Dermis blood vessel endothelial cell (primary cell): Measurements from ENCODE around the gene KCNH1. TPM values are rescaled to one million over a fixed set of nuclear protein-coding genes. Genes with fewer than 3 reads are reported as not detected.

Experiments used
- DNase-seq: peaks from one replicate; pipeline ENCODE4 v3.0.0; 2010
- total RNA-seq: library from RNA; depleted of rRNA; stranded (reverse); fragments of >200 nt; gene quantifications from 2 replicates; pipeline ENCODE4 v1.2.3, GENCODE V29; 2014

The KCNH1 gene
- total RNA-seq, 1 donor from 2014 or later = under 0.01 TPM

GRCh38 chr1:210794445-210794844 is 339.5 kb downstream of the KCNH1 start:
- DNase-seq = no peak

GRCh38 chr1:210792250-210793102 is 341.5 kb downstream of the KCNH1 start:
- DNase-seq = no peak

- DNase-seq = no peak
Measured at GRCh38 chr1:210790196-210790595, 343.8 kb downstream of the KCNH1 start.

- no peak for DNase-seq
Measured at GRCh38 chr1:210787800-210788199, 346.1 kb downstream of the KCNH1 start.

- no peak for DNase-seq
Measured at GRCh38 chr1:210786546-210786945, 347.4 kb downstream of the KCNH1 start.

- DNase-seq = no peak
Measured at GRCh38 chr1:210783925-210784324, 350.0 kb downstream of the KCNH1 start.

- DNase-seq = no peak
Measured at GRCh38 chr1:210781652-210782051, 352.3 kb downstream of the KCNH1 start.

GRCh38 chr1:210779269-210779668 is 354.7 kb downstream of the KCNH1 start:
- DNase-seq = no peak

GRCh38 chr1:210777914-210778313 is 356.0 kb downstream of the KCNH1 start:
- DNase-seq = no peak

GRCh38 chr1:210776712-210777111 is 357.2 kb downstream of the KCNH1 start:
- DNase-seq = no peak

- no peak for DNase-seq
Measured at GRCh38 chr1:210775289-210775688, 358.7 kb downstream of the KCNH1 start.

- no peak for DNase-seq
Measured at GRCh38 chr1:210773450-210773849, 360.5 kb downstream of the KCNH1 start.

GRCh38 chr1:210771131-210771530 is 362.8 kb downstream of the KCNH1 start:
- no peak for DNase-seq

GRCh38 chr1:210770396-210770984 is 363.5 kb downstream of the KCNH1 start:
- DNase-seq = no peak

- no peak for DNase-seq
Measured at GRCh38 chr1:210769473-210769872, 364.5 kb downstream of the KCNH1 start.

- DNase-seq = no peak
Measured at GRCh38 chr1:210764536-210764935, 369.4 kb downstream of the KCNH1 start.

- DNase-seq = no peak
Measured at GRCh38 chr1:210758761-210759160, 375.2 kb downstream of the KCNH1 start.

GRCh38 chr1:210758261-210758660 is 375.7 kb downstream of the KCNH1 start:
- DNase-seq = no peak

- DNase-seq = no peak
Measured at GRCh38 chr1:210757677-210758076, 376.3 kb downstream of the KCNH1 start.

- no peak for DNase-seq
Measured at GRCh38 chr1:210755991-210756659, 377.8 kb downstream of the KCNH1 start.

- no peak for DNase-seq
Measured at GRCh38 chr1:210754878-210755665, 378.9 kb downstream of the KCNH1 start.

- DNase-seq = no peak
Measured at GRCh38 chr1:210751911-210752310, 382.0 kb downstream of the KCNH1 start.

GRCh38 chr1:210750468-210750867 is 383.5 kb downstream of the KCNH1 start:
- DNase-seq = no peak
